Breast epithelium (tissue), 3 donors: ENCODE measurements around the gene FGF23.

Experiments used
- POLR2A ChIP-seq: fragments of 450-650 bp; IDR thresholded peaks from one replicate; pipeline ENCODE4 v1.6.1; 2016; ENCODE audit warnings: antibody characterized with exemption, mild to moderate bottlenecking, moderate library complexity
- POLR2AphosphoS5 ChIP-seq, 3 donors: sonication (generic); formaldehyde crosslinking; IDR thresholded peaks; one replicate each; pipeline ENCODE4 v1.6.1; 2017; ENCODE audit warnings: antibody characterized with exemption in 3 of 3
- TF ChIP-seq, protein P1 (sequence below), 3 donors: fragments of 450-650 bp; IDR thresholded peaks; one replicate each; pipeline ENCODE4 v1.5.1; 2016 to 2017; ENCODE audit warnings: antibody characterized with exemption in 3 of 3, mild to moderate bottlenecking in 3 of 3, moderate library complexity in 3 of 3

GRCh38 chr12:4322726-4323125 lies 56.8 kb downstream of the FGF23 start:
- TF ChIP-seq POLR2A (no peak), POLR2AphosphoS5 (IDR thresholded peaks at IDR 0.05) (no peak)
- TF ChIP-seq, protein P1, sequence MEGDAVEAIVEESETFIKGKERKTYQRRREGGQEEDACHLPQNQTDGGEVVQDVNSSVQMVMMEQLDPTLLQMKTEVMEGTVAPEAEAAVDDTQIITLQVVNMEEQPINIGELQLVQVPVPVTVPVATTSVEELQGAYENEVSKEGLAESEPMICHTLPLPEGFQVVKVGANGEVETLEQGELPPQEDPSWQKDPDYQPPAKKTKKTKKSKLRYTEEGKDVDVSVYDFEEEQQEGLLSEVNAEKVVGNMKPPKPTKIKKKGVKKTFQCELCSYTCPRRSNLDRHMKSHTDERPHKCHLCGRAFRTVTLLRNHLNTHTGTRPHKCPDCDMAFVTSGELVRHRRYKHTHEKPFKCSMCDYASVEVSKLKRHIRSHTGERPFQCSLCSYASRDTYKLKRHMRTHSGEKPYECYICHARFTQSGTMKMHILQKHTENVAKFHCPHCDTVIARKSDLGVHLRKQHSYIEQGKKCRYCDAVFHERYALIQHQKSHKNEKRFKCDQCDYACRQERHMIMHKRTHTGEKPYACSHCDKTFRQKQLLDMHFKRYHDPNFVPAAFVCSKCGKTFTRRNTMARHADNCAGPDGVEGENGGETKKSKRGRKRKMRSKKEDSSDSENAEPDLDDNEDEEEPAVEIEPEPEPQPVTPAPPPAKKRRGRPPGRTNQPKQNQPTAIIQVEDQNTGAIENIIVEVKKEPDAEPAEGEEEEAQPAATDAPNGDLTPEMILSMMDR (IDR thresholded peaks at IDR 0.05), result no peak
